Glutamatergic neuron (in vitro differentiated cells): ENCODE data around the gene UMODL1. TPM values are rescaled to one million over a fixed set of nuclear protein-coding genes. Genes with fewer than 3 reads are reported as not detected.

ENCODE experiments used
- DNase-seq: peaks from one replicate; pipeline ENCODE4 v3.0.0; 2022
- H3K27ac Mint-ChIP-seq: one replicate; pipeline ENCODE4 v1.8.0; 2020; ENCODE audit warnings: mild to moderate bottlenecking, mixed read lengths, inconsistent platforms; ENCODE audit not compliant: unreplicated experiment
- H3K27me3 Mint-ChIP-seq: one replicate; pipeline ENCODE4 v1.8.0; 2020; ENCODE audit warnings: mild to moderate bottlenecking, moderate library complexity, mixed read lengths, inconsistent platforms; ENCODE audit not compliant: unreplicated experiment
- H3K36me3 Mint-ChIP-seq: one replicate; pipeline ENCODE4 v1.8.0; 2020; ENCODE audit warnings: mild to moderate bottlenecking, mixed read lengths, inconsistent platforms; ENCODE audit not compliant: unreplicated experiment
- H3K4me1 Mint-ChIP-seq: one replicate; pipeline ENCODE4 v1.8.0; 2020; ENCODE audit warnings: mild to moderate bottlenecking, low read depth, mixed read lengths, inconsistent platforms; ENCODE audit not compliant: unreplicated experiment
- H3K4me3 Mint-ChIP-seq: one replicate; pipeline ENCODE4 v1.8.0; 2020; ENCODE audit warnings: mild to moderate bottlenecking, mixed read lengths, inconsistent platforms; ENCODE audit not compliant: unreplicated experiment
- H3K9me3 Mint-ChIP-seq: one replicate; pipeline ENCODE4 v1.8.0; 2020; ENCODE audit warnings: mild to moderate bottlenecking, moderate library complexity, mixed read lengths, inconsistent platforms; ENCODE audit not compliant: unreplicated experiment
- total RNA-seq: library from RNA; stranded (reverse); fragmentation: NEBNext Ultra II Directional; extraction: Animal tissue kit (Norgen Biotek cat#: 25700); gene quantifications from one replicate; pipeline ENCODE4 v1.2.1, GENCODE V29; 2021; ENCODE audit not compliant: unreplicated experiment
- TF ChIP-seq, protein P1 (sequence below): fragments of 200-600 bp; sonication (generic); IDR thresholded peaks from one replicate; pipeline ENCODE4 v1.5.0; 2021; ENCODE audit not compliant: partially characterized antibody, unreplicated experiment

The UMODL1 gene
- total RNA-seq, 1 donor from 2014 or later: not detected

DNA sequence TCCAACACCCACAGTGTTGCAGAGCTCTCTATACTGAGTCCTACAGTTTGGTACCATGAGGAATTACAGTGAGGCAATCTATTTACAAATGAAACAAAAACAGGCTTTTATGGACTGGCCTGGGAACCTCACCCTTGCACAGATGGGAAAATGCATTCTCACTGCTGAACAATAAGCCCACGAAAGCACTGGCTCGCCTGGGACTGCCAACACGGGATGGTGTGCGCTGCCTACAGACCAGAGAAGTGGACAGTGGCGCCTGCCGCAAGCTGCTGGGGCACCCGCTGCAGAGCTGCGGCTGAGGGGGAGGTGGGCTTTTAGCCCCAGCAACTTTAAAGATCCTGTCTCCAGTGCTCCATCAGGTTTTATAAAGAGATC lies 119.4 kb downstream of the UMODL1 start:
- no peak for DNase-seq
- H3K36me3 Mint-ChIP-seq: no peaks in the 10 kb centered on the region
- H3K4me3 Mint-ChIP-seq: no peak overlapping the region
- peaks cover 5% of the 10 kb centered on the region for H3K27me3 Mint-ChIP-seq
- TF ChIP-seq, protein P1, sequence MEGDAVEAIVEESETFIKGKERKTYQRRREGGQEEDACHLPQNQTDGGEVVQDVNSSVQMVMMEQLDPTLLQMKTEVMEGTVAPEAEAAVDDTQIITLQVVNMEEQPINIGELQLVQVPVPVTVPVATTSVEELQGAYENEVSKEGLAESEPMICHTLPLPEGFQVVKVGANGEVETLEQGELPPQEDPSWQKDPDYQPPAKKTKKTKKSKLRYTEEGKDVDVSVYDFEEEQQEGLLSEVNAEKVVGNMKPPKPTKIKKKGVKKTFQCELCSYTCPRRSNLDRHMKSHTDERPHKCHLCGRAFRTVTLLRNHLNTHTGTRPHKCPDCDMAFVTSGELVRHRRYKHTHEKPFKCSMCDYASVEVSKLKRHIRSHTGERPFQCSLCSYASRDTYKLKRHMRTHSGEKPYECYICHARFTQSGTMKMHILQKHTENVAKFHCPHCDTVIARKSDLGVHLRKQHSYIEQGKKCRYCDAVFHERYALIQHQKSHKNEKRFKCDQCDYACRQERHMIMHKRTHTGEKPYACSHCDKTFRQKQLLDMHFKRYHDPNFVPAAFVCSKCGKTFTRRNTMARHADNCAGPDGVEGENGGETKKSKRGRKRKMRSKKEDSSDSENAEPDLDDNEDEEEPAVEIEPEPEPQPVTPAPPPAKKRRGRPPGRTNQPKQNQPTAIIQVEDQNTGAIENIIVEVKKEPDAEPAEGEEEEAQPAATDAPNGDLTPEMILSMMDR: no peak
- peaks cover 6% of the 10 kb centered on the region for H3K9me3 Mint-ChIP-seq
- H3K4me1 Mint-ChIP-seq: peaks cover 3% of the 10 kb centered on the region
- H3K27ac Mint-ChIP-seq: no peak overlapping the region

DNA sequence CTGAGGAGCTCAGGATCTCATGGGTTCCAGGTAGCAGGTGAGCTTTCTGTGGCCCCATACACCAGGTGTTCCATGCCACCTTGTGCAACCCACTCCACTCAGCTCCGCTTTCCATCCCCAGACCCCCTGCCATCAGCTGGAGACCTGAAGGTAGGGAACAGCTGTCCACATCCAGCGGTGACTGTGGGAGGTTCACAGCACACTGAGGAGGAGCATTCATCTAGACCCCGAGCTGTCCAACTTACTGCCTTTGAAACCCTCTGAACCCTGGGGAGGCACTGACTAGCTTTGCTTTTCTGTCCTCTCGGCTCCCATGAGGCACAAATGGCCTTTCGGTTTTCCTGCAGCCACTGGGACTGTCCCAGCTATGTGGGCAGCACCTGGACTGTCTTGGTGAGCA lies 119.9 kb downstream of the UMODL1 start:
- Mint-ChIP-seq H3K36me3 (no peaks in the 10 kb centered on the region), H3K4me3 (no peak overlapping the region), H3K4me1 (peaks cover 3% of the 10 kb centered on the region), H3K9me3 (peaks cover 6% of the 10 kb centered on the region), H3K27me3 (peaks cover 5% of the 10 kb centered on the region), H3K27ac (no peak overlapping the region)
- TF ChIP-seq, protein P1: no peak
- DNase-seq: no peak

DNA sequence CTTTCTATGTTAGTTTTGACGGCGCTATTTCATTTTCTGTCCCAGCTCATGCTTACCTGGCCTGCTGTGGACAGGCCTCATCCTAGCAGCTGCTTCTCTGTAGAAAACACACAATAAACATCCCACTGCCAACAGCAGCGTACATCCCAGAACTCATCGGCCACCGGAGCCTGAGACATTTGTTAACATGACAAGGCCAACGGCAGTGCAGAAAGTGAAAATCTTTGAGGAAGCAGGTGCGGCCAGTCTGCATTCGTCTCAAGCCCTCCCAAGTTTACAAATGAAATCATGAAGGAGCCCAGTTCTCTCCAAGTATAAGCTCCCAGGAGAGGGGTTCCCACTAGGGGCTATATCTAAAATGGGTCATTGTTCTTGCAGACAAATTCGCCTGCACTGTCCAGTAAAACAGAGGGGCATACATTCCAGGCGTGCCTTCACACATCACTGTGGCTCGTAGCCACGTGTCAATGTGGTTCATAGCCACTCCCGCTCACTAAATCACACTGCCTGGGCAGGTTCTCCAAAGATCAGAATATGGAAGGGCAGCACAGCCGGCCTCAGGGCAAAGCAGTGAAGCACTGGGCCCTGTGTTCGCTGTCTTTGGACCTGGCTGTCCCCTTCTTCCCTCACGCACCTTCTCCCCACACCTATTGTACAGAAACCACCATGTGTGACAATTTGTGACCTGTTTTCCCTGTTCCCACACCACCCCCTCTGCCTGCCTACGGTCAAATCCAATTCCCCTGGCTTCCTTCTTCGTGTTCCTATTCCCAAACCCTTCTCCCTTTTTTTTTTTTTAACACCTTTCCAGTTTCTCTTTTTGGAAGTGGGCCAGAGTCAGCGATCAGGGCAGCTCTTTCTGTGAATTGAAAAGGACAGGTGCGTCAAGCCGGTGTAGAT lies 120.8 kb downstream of the UMODL1 start:
- TF ChIP-seq, protein P1: no peak
- peaks cover 2% of the 10 kb centered on the region for H3K9me3 Mint-ChIP-seq
- no peaks in the 10 kb centered on the region for H3K36me3 Mint-ChIP-seq
- no peak overlapping the region for H3K4me3 Mint-ChIP-seq
- H3K27ac Mint-ChIP-seq: no peak overlapping the region
- no peak for DNase-seq
- H3K4me1 Mint-ChIP-seq: peaks cover 3% of the 10 kb centered on the region
- H3K27me3 Mint-ChIP-seq: peaks cover 4% of the 10 kb centered on the region

Other genes starting within 250 kb of the UMODL1 start
- gene PRDM15, start 192.0 kb upstream of the UMODL1 start, total RNA-seq: 10.2 TPM
- gene C2CD2, start 117.3 kb upstream of the UMODL1 start, total RNA-seq: 0.78 TPM
- 21.2 TPM for gene ZBTB21, start 61.0 kb upstream of the UMODL1 start, total RNA-seq
- 31.9 TPM for gene ABCG1, start 147.8 kb downstream of the UMODL1 start, total RNA-seq
- not detected for gene TFF3, start 244.1 kb downstream of the UMODL1 start, total RNA-seq